Stimulated activated CD4-positive, alpha-beta T cell treated with anti-CD3 and anti-CD28 coated beads, Interleukin-12 subunit alpha, Interleukin-12 subunit beta, amount 100 ng/mL, for 48 hours (primary cell): ENCODE results near the gene LRFN4.
"Not testable (repeated sequence)": the region's sequence is repeated elsewhere in the genome, so short reads cannot be mapped to it uniquely, and the experiment has no call there.

Experiments used
- DNase-seq, 3 donors: peaks; one replicate each; pipeline ENCODE4 v3.0.0-alpha.2; 2020; ENCODE audit warnings: low read depth in 2 of 3, low spot score in 1 of 3

The LRFN4 gene

DNA sequence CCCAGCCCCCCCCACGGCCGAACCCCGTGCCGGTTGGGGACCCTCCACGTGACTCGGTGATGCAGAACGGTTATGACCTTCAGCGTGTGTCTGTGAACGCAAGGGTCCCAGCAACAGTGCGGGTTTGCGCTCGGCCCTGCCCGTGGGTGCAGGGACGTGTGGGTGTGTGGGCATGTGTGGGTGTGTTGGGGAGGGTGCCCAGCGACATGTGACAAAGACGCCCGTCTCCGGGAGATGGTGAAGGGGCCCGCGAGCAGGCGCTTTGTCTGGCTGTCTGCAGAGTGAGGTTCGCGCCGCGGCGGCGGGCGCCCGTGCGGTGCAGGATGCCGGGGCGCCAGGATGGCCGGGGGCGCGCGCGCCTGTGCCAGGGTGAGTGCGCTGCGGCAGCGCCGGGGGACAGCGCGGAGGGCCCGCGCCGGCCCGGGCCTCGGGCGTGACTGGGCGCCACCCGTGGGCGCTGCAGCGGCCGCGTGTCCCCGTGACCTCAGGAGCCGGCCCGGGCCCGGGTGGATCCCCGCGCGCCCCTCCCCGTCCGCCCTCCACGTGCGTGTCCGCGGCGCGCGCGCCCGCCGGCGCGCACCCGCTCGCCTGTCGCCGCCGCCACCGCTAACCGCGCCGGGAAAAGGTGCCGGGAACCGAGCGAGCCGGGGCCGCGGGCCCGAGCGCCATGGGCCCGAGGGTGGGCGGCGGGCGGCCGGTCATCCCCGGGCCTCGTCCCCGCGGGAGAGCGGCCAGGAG lies at the start of gene LRFN4:
Gene LRFN4, plus strand, starts transcription at position 569 of the 738 bp plus-strand sequence. CDS start 681 bp downstream, outside the sequence.
- peak in 1 of 3 donors; percentile 32 for DNase-seq

DNA sequence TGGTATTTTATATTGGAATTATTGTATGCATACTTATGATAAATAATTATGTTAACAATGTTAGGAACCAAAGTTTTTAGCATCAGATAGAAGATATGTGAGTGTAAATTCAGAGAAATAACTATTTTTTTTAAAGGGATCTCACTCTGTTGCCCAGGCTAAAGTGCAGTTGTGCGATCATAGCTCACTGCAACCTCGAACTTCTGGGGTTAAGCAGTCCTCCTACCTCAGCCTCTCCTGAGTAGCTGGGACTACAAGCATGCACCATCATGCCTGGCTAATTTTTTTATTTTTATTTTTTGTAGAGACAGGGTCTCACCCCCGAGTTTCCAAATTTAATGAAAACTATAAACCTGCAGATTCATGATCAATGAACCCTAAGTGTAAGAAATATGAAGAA lies 47.3 kb upstream of the LRFN4 start:
- no peak for DNase-seq

DNA sequence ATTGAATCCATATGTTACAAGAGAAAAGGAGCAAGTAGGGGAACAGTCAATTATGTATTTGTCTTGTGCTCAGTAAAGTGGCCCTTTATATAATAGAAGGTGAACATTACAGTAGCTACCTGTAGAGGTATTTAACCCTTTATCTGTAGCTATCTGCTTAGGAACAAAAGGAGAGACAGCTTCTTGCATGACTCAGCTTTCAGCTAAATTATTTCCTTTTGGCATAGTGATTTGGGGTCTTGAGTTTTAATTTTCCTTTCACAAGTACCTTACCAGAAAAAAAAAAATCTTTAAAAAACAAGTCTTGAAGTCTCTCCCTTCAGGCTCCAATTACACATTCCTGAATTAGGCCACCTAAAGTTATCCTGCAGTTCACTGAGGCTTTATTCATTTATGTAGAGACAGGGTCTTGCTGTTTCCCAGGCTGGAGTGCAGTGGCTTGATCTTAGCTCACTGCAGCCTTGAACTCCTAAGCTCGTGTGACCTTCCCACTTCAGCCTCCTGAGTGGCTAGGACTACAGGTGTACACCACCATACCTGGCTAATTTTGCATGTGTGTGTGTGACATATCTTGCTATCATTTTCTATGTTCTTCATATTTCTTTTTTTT lies 46.2 kb upstream of the LRFN4 start:
- no peak for DNase-seq

DNA sequence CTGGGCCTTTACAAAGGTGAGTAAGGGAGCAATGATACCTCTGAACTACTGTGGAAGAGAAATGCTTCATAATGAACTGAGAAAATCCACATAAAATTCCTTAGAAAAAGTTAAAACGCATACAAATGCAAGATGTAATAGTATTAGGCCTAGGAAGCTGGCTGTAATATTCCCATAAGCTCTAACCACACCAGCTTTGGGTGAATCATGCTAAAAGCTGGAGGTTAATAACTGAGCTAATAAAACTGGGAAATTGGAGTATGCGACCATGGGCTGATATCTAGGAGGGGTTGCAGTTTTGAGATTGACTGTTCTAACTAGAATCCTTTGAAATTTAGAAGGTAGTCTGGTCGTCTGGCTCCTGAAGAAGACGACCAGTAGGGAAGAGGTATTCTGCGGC lies 42.2 kb upstream of the LRFN4 start:
- no peak for DNase-seq

DNA sequence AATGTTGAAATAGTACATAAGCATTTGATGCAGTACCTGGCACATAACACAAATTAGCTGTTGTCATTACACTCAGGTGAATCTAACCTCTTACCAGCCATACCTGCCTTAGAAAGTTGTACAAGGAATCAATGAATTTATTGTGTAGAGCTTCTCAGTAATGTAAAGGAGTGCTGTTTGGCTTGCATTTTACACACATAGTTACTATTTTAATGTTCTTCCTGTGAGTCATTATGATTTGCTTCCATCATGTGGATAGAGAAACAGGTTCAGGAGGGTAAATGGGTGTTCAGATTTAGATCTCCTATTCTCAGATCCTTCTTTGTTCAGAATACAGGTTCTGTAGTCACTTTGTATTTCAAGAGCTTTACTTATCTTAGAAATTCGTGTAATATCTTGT lies 41.2 kb upstream of the LRFN4 start:
- no peak for DNase-seq

- no peak for DNase-seq
Observed at GRCh38 chr11:66818231-66818955, 38.5 kb upstream of the LRFN4 start.

DNA sequence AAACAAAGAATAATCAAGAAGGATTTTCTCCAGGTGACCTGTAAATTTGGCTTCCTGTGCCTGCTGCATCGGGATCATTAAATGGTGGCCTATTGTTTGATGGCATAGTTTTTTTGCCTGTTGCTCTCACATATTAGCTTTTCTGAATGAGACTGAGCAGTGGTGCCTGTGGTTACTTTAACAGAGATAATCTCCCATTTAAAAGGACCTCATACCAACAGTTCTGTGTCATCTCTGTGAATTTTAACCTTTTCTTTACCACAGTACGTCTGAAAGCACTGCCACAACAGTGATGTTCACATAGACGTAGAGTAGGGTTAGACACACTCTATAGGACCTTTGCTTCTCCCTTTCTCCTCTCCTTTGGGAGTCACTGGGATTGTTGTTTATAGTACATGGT lies 36.5 kb upstream of the LRFN4 start:
- no peak for DNase-seq

- DNase-seq, result no peak
Observed at GRCh38 chr11:66820901-66821300, 36.0 kb upstream of the LRFN4 start.

- no peak for DNase-seq
Observed at GRCh38 chr11:66823700-66824099, 33.2 kb upstream of the LRFN4 start.

GRCh38 chr11:66824573-66824972 lies 32.3 kb upstream of the LRFN4 start:
- not testable (repeated sequence) for DNase-seq

DNA sequence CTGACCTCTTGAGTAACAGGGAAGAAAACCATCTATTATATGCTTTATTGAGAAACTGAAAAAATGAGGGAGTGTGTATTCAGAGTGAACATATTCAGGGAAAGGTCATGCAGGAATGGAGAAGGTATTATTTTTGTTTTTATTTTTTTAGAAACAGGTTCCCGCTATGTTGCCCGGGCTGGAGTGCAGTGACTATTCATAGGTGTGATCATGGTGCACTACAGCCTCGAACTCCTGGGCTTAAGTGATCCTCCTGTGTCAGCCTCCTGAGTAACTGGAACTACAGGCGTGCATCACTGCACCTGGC lies 22.4 kb upstream of the LRFN4 start:
- no peak for DNase-seq

DNA sequence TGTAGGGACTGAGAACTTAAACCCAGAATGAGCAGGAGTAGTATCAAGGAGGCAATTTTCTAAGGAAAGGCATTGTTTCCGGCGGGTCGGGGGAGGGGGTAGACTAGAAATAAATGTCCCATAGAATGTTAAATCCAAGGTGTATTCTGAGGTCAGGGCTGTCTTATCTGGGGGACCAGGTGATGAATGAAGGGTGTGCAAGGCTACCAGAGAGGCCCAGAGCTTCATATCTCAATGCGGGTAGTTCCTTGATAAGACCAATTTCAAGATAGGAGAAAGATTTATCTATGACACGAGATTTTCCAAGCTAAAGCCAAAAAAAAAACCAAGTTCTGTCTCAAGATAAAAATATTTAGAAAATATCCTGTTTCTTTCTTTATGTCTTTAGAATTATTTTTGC lies 21.9 kb upstream of the LRFN4 start:
- no peak for DNase-seq

DNA sequence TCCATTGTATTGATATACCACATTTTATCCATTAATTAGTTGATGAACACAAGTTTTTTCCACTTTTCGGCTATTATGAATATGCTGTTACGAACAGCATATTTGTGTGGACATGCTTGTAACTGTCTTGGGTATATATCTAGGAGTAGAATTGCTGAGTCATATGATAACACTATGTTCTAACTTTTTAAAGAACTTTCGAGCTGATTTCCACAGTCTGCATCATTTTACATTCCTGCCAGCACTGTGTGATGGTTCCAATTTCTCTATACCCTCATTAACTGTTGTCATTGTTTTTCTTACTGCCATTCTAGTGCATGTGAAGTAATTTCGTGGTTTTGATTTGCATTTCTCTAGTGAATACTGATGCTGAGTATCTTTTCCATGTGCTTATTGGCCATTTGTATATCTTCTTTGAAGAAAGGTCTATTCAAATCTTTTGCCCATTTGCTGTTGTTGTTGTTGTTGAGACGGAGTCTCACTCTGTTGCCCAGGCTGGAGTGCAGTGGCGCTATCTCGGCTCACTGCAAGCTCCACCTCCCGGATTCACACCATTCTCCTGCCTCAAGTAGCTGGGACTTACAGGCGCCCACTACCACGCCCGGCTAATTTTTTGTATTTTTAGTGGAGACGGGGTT lies 21.0 kb upstream of the LRFN4 start:
- no peak for DNase-seq

DNA sequence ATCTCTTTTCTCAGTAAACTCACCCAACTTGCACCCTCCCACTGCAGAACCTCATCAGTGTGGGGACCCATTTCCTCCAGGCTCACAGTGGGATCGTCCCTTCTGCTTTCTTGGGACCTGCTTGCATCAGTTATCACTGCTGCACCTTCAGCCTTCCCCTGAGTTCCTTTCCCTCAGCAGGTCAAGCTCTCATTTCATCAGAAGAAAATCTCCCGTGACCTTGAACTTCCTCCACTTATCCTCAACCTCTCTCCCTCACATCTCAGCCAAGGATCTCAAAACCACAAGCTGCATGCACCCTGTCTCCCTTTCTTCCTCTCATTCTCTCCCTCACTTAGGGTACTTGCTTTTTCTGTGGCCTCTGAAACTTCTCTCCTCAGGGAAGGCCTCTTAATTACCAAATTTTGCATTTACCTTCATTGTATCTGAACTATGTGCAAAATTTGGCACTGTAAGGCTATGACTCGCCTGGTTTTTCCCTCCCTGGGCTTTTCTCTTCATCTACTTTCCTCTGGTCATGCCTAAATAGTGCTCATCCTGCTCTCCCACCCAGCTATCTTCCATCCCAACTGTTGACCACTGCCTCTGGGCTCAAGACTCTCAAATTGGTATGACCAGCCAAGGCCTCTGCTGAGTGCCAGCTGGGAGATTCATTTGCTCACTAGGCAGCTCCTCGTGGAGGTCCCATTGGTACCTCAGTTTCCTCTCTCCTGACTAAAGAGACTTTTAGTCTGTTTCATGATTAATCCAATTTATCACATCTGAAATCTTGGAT lies 16.4 kb upstream of the LRFN4 start:
- DNase-seq, result no peak

DNA sequence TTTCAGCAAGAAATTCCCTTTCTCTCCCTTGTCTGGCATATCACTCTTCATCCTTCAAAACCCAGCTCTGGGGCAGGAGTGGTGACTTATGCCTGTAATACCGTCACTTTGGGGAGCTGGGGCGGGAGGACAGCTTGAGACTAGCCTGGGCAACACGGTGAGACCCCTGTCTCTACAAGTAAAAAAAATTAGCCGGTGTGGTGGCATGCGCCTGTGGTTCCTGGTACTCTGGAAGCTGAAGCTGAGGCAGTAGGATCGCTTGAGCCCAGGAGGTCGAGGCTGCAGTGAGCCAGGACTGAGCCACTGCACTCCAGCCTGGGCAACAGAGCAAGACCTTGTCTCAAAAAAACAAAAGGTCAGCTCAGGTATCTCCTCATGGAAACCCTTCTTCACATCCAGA lies 15.0 kb upstream of the LRFN4 start:
- no peak for DNase-seq

DNA sequence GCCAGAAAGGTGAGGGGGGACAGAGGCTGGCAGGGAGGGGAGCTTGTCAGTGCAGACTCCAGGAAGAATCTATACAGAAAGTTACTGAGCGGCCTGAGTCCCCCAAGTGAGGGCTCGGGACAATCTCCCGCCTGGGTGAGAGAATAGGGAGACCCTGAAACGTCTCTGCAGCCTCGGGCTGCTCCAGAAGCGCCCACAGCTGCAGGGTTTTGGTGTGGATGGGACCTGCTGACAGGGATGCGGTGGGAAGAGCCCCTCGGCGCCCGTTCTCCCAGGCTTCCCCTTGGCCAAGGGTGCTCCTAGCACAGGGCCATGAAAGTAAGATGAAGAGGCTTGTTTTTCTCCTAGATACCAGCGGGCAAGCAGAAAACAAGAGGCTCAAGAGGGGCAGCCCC lies 14.4 kb upstream of the LRFN4 start:
- no peak for DNase-seq

GRCh38 chr11:66842896-66843775 lies 13.7 kb upstream of the LRFN4 start, which contains the start of gene RCE1:
TSS of gene RCE1 (plus strand) at chr11:66843441. CDS start at chr11:66843456, 15 bp downstream.
- DNase-seq, result peak; percentile 77 to 88 (median 79)

- no peak for DNase-seq
Observed at GRCh38 chr11:66843776-66844495, 12.9 kb upstream of the LRFN4 start.

DNA sequence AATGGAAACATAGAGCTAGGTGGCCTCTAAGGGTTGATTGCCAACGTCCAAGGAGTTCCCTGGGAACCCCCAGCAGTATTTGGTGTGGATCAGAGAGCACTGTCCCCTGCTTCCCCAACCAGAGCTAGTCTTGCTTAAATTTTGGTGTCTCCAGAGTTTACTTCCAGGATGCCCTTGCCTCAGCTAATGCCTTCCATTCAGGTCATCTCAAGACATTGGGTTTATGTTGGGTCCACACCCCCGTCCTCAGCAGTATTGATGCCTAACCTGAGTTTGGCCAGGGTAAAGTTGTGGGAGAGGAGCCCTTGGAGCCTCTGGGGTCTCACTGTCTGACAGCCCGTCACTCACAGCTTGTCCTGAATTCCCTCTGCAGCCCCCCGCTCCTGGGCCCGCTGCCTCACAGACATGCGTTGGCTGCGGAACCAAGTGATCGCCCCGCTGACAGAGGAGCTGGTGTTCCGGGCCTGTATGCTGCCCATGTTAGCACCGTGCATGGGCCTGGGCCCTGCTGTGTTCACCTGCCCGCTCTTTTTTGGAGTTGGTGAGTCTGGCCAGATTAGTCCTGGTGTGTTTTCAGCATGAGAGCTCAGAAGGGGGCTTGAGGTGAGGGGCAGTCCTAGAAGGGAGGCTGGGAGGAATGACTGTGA lies 12.2 kb upstream of the LRFN4 start:
- DNase-seq, result no peak
